ENCODE data around the gene FNDC3B.
"Not testable (repeated sequence)": the region's sequence is repeated elsewhere in the genome, so short reads cannot be mapped to it uniquely, and the experiment has no call there.

FNDC3B gene

GRCh38 chr3:172233474-172234277, 194.3 kb downstream of the FNDC3B start:
- DNase-seq (ENCODE audit: low read depth in 3 of 3): no peak

GRCh38 chr3:172235698-172236097, 196.3 kb downstream of the FNDC3B start:
- DNase-seq (ENCODE audit: low read depth in 3 of 3): no peak

- DNase-seq (ENCODE audit: low read depth in 3 of 3): no peak
Observed at GRCh38 chr3:172236771-172237742, 197.7 kb downstream of the FNDC3B start.

- no peak for DNase-seq (ENCODE audit: low read depth in 3 of 3)
Observed at GRCh38 chr3:172238188-172238587, 198.8 kb downstream of the FNDC3B start.

GRCh38 chr3:172239218-172239790, 199.9 kb downstream of the FNDC3B start:
- no peak for DNase-seq (ENCODE audit: low read depth in 3 of 3)

GRCh38 chr3:172241405-172241804, 202.0 kb downstream of the FNDC3B start:
- DNase-seq (ENCODE audit: low read depth in 3 of 3): no peak

- DNase-seq (ENCODE audit: low read depth in 3 of 3): not testable (repeated sequence)
Observed at GRCh38 chr3:172242471-172242870, 203.1 kb downstream of the FNDC3B start.

- DNase-seq (ENCODE audit: low read depth in 3 of 3): not testable (repeated sequence)
Observed at GRCh38 chr3:172243376-172243775, 204.0 kb downstream of the FNDC3B start.

GRCh38 chr3:172244011-172244410, 204.6 kb downstream of the FNDC3B start:
- DNase-seq (ENCODE audit: low read depth in 3 of 3): no peak

GRCh38 chr3:172245241-172245640, 205.9 kb downstream of the FNDC3B start:
- no peak for DNase-seq (ENCODE audit: low read depth in 3 of 3)

GRCh38 chr3:172246107-172246844, 206.9 kb downstream of the FNDC3B start:
- DNase-seq (ENCODE audit: low read depth in 3 of 3): no peak

GRCh38 chr3:172247525-172248274, 208.3 kb downstream of the FNDC3B start:
- DNase-seq (ENCODE audit: low read depth in 3 of 3): no peak

GRCh38 chr3:172249039-172249438, 209.7 kb downstream of the FNDC3B start:
- no peak for DNase-seq (ENCODE audit: low read depth in 3 of 3)

- no peak for DNase-seq (ENCODE audit: low read depth in 3 of 3)
Observed at GRCh38 chr3:172251211-172251610, 211.8 kb downstream of the FNDC3B start.

- DNase-seq (ENCODE audit: low read depth in 3 of 3): no peak
Observed at GRCh38 chr3:172253200-172253599, 213.8 kb downstream of the FNDC3B start.

GRCh38 chr3:172254542-172254941, 215.2 kb downstream of the FNDC3B start:
- no peak for DNase-seq (ENCODE audit: low read depth in 3 of 3)

- not testable (repeated sequence) for DNase-seq (ENCODE audit: low read depth in 3 of 3)
Observed at GRCh38 chr3:172255321-172255720, 215.9 kb downstream of the FNDC3B start.

- no peak for DNase-seq (ENCODE audit: low read depth in 3 of 3)
Observed at GRCh38 chr3:172256101-172256734, 216.8 kb downstream of the FNDC3B start.

GRCh38 chr3:172257648-172258400, 218.4 kb downstream of the FNDC3B start:
- DNase-seq (ENCODE audit: low read depth in 3 of 3): no peak

- DNase-seq (ENCODE audit: low read depth in 3 of 3): no peak
Observed at GRCh38 chr3:172258624-172259023, 219.2 kb downstream of the FNDC3B start.

Measured in stimulated activated CD4-positive, alpha-beta T cell treated with anti-CD3 and anti-CD28 coated beads, TNF-alpha, amount 100 ng/mL, for 48 hours (primary cell).